GM19372 (cell line): ENCODE measurements around the gene TRIM56.
"Not testable (repeated sequence)": the region's sequence is repeated elsewhere in the genome, so short reads cannot be mapped to it uniquely, and the experiment has no call there.

ENCODE experiments used
- ATAC-seq: cut with Tn5 transposase; IDR thresholded peaks from one replicate; pipeline ENCODE4 v1.9.1; 2021; ENCODE audit warnings: mild to moderate bottlenecking, low read depth, moderate library complexity; ENCODE audit not compliant: unreplicated experiment

Gene TRIM56

GRCh38 chr7:101128040-101128834, 43.0 kb downstream of the TRIM56 start:
- ATAC-seq: no peak

GRCh38 chr7:101129603-101130117, 44.4 kb downstream of the TRIM56 start:
- ATAC-seq: no peak

- ATAC-seq: not testable (repeated sequence)
Measured at GRCh38 chr7:101132626-101133600, 47.6 kb downstream of the TRIM56 start.

GRCh38 chr7:101133621-101134398, 48.5 kb downstream of the TRIM56 start:
- ATAC-seq: no peak

- no peak for ATAC-seq
Measured at GRCh38 chr7:101134399-101134980, 49.2 kb downstream of the TRIM56 start.

GRCh38 chr7:101137651-101138212, 52.5 kb downstream of the TRIM56 start:
- no peak for ATAC-seq

GRCh38 chr7:101138213-101138870, 53.1 kb downstream of the TRIM56 start:
- no peak for ATAC-seq

- no peak for ATAC-seq
Measured at GRCh38 chr7:101140339-101140699, 55.0 kb downstream of the TRIM56 start.

GRCh38 chr7:101140746-101141382, 55.6 kb downstream of the TRIM56 start:
- ATAC-seq: no peak
